Superior temporal gyrus (tissue), 1 donor: ENCODE results near the gene TPT1.
"Not testable (repeated sequence)": the region's sequence is repeated elsewhere in the genome, so short reads cannot be mapped to it uniquely, and the experiment has no call there.

Experiments used
- DNase-seq: peaks from one replicate; pipeline ENCODE4 v3.0.0-alpha.2; 2016; ENCODE audit errors: extremely low spot score

TPT1 gene

DNA sequence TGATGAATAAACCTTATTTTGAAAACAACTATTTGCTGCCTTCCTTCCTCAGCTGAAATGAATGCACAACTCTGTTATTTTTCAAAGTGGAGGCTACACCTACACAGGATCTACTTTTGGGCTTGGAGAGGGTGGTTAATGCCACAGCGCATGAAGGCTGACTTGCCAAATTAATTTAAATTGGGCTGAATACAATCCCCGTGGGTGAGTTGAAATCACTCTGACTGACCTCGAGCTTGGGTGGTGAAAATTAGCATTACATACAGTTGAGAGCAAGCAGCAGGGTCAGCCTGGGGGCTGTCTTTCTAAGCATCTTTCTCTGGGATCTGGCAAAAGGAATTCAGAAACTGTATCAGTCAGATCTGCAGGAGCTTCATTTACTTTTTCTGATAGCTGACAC, 38.5 kb downstream of the TPT1 start:
- no peak for DNase-seq

DNA sequence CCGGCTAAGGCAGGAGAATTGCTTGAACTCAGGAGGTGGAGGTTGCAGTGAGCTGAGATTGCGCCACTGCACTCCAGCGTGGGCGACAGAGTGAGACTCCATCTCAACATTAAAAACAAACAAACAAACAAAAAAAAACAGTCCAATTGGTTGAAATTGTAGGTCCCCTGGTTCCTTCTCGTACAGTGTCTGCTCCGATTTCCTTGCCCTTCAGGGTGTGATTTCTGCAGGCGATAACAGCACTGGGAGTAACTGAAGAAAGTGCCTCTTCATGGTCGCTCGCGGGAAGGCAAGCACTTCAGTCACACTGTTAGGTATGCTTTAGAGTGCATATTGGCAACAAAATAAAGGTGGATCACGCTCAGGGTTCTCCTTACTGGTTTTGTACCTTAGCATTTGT, 39.7 kb downstream of the TPT1 start:
- DNase-seq = no peak

- no peak for DNase-seq
Measured at GRCh38 chr13:45300190-45300985, 40.6 kb downstream of the TPT1 start.

DNA sequence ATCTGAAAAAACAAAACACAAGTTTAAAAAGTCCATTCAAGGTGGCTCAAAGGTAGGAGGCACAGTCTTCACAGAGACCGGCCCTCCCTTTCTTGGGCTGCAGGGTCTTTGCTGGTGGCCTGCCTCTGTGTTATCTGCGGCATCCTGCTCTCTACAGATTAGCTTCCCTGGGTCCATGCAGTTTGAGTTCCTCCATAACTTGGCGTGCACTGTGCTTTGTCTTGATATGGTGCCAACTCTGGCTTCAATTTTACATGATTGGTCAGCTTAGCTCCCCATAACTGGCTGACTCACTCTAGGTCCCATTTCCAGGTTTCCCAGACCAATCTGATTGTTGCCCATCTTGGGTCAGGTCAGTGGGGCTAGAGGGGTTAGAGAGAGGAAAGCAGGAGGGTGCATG, 41.8 kb downstream of the TPT1 start:
- DNase-seq = no peak

GRCh38 chr13:45298550-45298949, 42.4 kb downstream of the TPT1 start:
- DNase-seq = not testable (repeated sequence)

DNA sequence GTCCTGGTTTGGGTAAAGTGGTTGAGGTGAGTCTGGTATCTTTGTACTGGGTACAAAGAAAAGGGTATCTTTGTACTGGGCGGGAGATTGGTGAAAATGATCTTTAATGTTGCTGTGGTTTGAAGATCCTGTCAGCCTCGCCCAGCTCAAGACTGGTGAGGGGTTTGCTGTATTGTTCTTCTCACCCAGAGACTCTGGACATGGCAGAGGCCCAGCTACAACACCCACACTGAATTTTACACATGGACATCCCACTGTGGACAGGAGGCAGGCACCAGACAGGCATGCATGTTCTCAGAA, 42.8 kb downstream of the TPT1 start:
- no peak for DNase-seq

DNA sequence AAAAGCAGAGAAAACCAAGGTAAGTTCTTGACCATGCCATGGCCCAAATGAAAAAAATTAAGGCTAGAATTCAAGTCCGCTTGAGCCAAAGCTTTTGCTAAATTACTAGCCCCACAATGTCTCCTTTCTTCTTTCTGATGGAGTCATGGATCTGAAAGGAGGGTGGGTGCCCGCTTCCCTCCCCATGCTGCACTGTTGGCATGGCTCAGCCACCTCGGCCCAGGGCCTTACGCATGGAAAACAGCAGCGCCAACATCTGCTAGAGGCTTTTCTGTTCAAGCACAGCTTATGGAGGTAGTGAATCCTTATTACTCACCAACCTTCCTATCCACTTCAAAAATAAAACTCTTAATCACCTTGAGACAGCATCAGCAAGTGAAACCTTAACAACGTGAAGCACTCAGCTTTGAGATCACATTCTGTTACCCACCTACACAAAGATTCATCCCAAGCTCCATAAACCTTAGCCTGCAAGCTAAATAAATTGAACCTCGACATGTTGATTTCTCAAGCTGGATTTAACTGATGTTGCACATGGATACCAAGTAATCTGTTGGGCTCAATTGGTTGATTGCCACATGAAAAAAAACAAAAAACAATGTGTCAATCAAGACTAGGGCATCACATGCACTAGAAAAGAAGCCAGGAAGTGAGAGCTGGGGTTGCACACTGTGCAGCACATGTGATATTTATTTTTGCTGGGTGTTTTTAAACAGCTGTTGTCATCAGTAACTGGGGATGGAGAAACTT, 43.4 kb downstream of the TPT1 start:
- peak; percentile 54 for DNase-seq

DNA sequence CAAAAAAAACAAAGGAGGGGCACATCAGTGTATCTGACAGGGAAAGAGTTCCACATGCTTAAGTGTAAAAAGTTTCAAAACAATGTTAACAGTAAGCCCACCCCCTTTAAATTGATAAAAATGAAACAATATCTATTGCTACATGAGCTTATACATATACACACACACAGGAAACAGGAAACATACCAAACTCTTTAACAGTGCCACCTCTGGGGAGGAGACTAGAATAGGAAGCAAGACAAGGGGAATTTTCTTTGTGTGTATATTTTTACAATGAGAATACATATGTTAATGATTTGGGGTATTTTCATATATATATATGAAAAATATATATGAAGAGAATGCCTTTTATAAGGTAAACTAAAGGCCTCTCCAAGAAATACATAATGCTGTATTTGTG, 44.7 kb downstream of the TPT1 start:
- no peak for DNase-seq

DNA sequence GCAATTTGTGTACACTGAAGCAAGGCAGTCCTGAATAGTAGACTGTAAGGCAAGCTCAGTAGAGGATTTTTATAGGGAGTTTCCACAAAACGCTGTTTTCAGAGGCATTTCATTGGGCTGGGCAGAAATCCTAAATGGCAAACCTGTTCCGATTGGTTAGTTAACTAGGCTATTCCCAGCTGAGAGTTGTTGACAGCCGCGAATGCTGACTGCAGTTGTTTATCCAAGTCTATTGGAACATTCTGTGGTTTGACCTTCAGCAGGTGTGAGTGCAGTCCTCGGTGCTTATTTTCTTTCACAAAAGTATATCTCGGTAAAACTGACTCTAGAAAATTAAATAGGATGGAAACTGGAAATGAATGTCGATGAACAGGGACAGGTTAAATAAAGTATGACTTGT, 45.4 kb downstream of the TPT1 start:
- DNase-seq = no peak

- no peak for DNase-seq
Measured at GRCh38 chr13:45292176-45292575, 48.8 kb downstream of the TPT1 start.

DNA sequence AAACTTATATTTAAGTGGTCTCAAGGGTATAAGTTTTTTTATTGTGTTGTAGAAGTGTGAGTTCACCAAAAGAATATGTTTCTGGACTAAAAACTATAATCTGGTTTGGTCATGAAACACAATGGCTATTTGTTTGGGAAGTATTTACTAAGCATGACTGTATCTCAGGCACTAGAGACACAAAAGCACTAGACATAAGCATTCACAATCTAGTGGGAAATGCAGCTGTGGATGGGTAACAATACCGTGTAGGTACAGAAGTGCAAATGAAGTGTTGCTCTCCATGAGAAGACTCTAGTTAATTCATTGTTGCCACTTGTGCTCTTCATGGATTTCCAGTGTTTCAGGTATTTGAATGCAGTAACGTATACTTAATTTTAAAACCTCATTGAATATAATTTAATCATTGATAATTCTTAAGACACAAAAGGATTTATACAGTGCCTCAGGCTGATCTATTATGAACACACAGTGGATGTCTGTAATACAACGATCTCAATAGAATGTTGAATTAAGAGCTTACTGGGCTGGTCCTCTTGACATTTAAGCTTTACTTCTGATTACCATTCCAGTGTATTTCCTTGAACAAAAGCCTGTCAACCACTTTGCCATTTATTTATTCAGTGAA, 50.9 kb downstream of the TPT1 start:
- no peak for DNase-seq
